ENCODE results near the gene CCR5AS.

The CCR5AS gene

GRCh38 chr3:46380471-46381221 lies 26.2 kb downstream of the CCR5AS start:
- DNase-seq (ENCODE audit: low read depth in 2 of 2): no peak

DNA sequence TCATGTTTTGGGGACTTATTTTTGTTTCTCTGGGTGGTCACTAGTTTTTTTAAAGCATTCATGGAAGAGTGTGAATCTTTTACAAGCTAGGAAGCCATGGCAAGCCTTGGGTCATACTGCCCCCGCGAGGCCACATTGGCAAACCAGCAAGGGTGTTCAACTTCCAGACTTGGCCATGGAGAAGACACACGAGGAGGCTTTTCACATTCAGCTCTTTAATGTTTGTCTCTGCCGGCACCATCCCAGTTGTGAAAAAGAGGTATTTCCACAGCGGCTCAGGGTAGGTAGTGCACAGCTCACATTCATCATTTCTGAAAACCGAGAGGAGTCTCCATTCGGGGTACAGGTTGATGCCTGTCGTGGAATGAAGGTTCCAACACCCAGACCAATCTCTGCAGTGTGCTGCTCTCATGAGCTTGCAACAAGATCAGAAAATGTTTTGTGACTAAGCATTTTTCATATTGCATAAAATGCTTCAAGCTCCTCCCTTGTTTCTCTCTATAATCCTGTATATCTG lies 28.4 kb downstream of the CCR5AS start:
- peak; percentile 40 to 67 for DNase-seq (ENCODE audit: low read depth in 2 of 2)

DNA sequence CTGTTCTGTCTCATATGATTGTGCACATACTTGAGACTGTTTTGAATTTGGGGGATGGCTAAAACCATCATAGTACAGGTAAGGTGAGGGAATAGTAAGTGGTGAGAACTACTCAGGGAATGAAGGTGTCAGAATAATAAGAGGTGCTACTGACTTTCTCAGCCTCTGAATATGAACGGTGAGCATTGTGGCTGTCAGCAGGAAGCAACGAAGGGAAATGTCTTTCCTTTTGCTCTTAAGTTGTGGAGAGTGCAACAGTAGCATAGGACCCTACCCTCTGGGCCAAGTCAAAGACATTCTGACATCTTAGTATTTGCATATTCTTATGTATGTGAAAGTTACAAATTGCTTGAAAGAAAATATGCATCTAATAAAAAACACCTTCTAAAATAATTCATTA lies 31.1 kb downstream of the CCR5AS start:
- DNase-seq (ENCODE audit: low read depth in 2 of 2): no peak

GRCh38 chr3:46375218-46375617 lies 31.6 kb downstream of the CCR5AS start:
- no peak for DNase-seq (ENCODE audit: low read depth in 2 of 2)

- DNase-seq (ENCODE audit: low read depth in 2 of 2): no peak
These were observed 32.1 kb downstream of the CCR5AS start for GRCh38 chr3:46374755-46375154.

DNA sequence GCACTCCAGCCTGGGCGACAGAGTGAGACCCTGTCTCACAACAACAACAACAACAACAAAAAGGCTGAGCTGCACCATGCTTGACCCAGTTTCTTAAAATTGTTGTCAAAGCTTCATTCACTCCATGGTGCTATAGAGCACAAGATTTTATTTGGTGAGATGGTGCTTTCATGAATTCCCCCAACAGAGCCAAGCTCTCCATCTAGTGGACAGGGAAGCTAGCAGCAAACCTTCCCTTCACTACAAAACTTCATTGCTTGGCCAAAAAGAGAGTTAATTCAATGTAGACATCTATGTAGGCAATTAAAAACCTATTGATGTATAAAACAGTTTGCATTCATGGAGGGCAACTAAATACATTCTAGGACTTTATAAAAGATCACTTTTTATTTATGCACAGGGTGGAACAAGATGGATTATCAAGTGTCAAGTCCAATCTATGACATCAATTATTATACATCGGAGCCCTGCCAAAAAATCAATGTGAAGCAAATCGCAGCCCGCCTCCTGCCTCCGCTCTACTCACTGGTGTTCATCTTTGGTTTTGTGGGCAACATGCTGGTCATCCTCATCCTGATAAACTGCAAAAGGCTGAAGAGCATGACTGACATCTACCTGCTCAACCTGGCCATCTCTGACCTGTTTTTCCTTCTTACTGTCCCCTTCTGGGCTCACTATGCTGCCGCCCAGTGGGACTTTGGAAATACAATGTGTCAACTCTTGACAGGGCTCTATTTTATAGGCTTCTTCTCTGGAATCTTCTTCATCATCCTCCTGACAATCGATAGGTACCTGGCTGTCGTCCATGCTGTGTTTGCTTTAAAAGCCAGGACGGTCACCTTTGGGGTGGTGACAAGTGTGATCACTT lies 34.1 kb downstream of the CCR5AS start:
- no peak for DNase-seq (ENCODE audit: low read depth in 2 of 2)

DNA sequence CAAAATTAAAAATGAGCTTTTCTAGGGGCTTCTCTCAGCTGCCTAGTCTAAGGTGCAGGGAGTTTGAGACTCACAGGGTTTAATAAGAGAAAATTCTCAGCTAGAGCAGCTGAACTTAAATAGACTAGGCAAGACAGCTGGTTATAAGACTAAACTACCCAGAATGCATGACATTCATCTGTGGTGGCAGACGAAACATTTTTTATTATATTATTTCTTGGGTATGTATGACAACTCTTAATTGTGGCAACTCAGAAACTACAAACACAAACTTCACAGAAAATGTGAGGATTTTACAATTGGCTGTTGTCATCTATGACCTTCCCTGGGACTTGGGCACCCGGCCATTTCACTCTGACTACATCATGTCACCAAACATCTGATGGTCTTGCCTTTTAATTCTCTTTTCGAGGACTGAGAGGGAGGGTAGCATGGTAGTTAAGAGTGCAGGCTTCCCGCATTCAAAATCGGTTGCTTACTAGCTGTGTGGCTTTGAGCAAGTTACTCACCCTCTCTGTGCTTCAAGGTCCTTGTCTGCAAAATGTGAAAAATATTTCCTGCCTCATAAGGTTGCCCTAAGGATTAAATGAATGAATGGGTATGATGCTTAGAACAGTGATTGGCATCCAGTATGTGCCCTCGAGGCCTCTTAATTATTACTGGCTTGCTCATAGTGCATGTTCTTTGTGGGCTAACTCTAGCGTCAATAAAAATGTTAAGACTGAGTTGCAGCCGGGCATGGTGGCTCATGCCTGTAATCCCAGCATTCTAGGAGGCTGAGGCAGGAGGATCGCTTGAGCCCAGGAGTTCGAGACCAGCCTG lies 35.1 kb downstream of the CCR5AS start:
- DNase-seq (ENCODE audit: low read depth in 2 of 2): no peak

DNA sequence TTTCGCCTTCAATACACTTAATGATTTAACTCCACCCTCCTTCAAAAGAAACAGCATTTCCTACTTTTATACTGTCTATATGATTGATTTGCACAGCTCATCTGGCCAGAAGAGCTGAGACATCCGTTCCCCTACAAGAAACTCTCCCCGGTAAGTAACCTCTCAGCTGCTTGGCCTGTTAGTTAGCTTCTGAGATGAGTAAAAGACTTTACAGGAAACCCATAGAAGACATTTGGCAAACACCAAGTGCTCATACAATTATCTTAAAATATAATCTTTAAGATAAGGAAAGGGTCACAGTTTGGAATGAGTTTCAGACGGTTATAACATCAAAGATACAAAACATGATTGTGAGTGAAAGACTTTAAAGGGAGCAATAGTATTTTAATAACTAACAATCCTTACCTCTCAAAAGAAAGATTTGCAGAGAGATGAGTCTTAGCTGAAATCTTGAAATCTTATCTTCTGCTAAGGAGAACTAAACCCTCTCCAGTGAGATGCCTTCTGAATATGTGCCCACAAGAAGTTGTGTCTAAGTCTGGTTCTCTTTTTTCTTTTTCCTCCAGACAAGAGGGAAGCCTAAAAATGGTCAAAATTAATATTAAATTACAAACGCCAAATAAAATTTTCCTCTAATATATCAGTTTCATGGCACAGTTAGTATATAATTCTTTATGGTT lies 35.9 kb downstream of the CCR5AS start, which contains the start of gene CCR5:
Gene CCR5 (plus strand): TSS at position 108 of the 680 bp plus-strand sequence. CDS start 1,957 bp downstream, outside the sequence.
- DNase-seq (ENCODE audit: low read depth in 2 of 2): no peak

- DNase-seq (ENCODE audit: low read depth in 2 of 2): peak in 1 of 2 experiments; percentile 31
These were observed 37.2 kb downstream of the CCR5AS start for GRCh38 chr3:46369675-46370132.

DNA sequence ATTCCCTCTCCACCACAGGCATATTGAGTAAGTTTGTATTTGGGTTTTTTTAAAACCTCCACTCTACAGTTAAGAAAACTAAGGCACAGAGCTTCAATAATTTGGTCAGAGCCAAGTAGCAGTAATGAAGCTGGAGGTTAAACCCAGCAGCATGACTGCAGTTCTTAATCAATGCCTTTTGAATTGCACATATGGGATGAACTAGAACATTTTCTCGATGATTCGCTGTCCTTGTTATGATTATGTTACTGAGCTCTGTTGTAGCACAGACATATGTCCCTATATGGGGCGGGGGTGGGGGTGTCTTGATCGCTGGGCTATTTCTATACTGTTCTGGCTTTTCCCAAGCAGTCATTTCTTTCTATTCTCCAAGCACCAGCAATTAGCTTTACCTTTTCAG lies 37.7 kb downstream of the CCR5AS start:
- no peak for DNase-seq (ENCODE audit: low read depth in 2 of 2)

DNA sequence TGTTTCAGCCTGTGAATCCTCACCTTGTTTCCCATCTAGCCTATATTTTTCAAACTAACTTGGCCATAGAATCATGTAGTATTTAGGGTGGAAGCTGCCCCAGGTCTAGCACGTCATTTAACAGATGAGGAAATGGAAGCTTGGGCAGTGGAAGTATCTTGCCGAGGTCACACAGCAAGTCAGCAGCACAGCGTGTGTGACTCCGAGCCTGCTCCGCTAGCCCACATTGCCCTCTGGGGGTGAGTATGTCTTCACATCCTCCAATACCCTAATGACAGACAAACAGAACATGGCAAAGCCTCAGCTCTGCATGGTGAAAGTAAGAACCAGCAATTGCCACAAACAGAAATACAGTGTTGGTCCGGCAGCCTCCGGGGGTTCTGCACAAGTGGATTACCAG lies 38.3 kb downstream of the CCR5AS start:
- DNase-seq (ENCODE audit: low read depth in 2 of 2): peak in 1 of 2 experiments; percentile 33

DNA sequence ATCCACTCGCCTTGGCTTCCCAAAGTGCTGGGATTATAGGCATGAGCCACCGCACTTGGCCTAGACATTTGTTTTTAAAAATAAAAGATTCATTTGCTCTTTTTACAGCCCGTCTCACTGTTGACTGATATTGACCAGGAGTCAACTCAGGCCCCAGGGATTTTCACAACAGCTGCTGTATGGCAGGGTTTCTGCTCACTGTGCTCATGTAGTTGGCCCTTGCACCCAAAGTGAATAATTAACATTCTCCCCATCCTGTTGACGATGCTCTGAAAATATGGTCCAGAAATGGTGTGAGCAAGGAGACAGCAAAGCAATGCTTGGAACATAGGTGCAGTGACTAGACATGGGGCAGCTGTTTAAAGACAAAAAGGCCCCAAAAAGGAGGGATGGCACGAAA lies 39.1 kb downstream of the CCR5AS start:
- DNase-seq (ENCODE audit: low read depth in 2 of 2): no peak

GRCh38 chr3:46365737-46366524 lies 40.9 kb downstream of the CCR5AS start:
- no peak for DNase-seq (ENCODE audit: low read depth in 2 of 2)

- DNase-seq (ENCODE audit: low read depth in 2 of 2): no peak
These were observed 41.8 kb downstream of the CCR5AS start for GRCh38 chr3:46365041-46365440.

- no peak for DNase-seq (ENCODE audit: low read depth in 2 of 2)
These were observed 45.2 kb downstream of the CCR5AS start for GRCh38 chr3:46361408-46362283.

GRCh38 chr3:46360907-46361306 lies 46.0 kb downstream of the CCR5AS start:
- DNase-seq (ENCODE audit: low read depth in 2 of 2): no peak

GRCh38 chr3:46359733-46360493 lies 47.0 kb downstream of the CCR5AS start:
- DNase-seq (ENCODE audit: low read depth in 2 of 2): no peak

DNA sequence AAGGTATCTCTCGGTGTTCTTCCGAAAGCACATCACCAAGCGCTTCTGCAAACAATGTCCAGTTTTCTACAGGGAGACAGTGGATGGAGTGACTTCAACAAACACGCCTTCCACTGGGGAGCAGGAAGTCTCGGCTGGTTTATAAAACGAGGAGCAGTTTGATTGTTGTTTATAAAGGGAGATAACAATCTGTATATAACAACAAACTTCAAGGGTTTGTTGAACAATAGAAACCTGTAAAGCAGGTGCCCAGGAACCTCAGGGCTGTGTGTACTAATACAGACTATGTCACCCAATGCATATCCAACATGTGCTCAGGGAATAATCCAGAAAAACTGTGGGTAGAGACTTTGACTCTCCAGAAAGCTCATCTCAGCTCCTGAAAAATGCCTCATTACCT lies 48.4 kb downstream of the CCR5AS start:
- no peak for DNase-seq (ENCODE audit: low read depth in 2 of 2)
